HepG2 (cell line): ENCODE results near the gene SRRM3. TPM values are rescaled to one million over a fixed set of nuclear protein-coding genes. Genes with fewer than 3 reads are reported as not detected.

Source experiments
- ATAC-seq: fragments of 200-7000 bp; cut with Tn5 transposase; 3 replicates; pipeline ENCODE4 v1.9.1; 2020; ENCODE audit warnings: mild to moderate bottlenecking, moderate library complexity
- BruUV-seq: library from RNA; stranded (reverse); fragments of 400-500 nt; replicated peaks from 2 replicates; lab custom pipeline; 2021; lab: Mats Ljungman, UMichigan
- CTCF ChIA-PET: fragments of 300-600 bp; formaldehyde crosslinking; extraction: SDS; loops from one replicate; lab custom pipeline; 2021; ENCODE audit warnings: low total read pairs, inconsistent platforms, low intra/inter-chr PET ratio; lab: Yijun Ruan, JAX
- POLR2A ChIA-PET: fragments of 350-600 bp; sonication (Branson Sonifier 250); formaldehyde crosslinking; loops from one replicate; lab custom pipeline; 2020; ENCODE audit warnings: antibody characterized with exemption, inconsistent platforms; lab: Yijun Ruan, JAX
- DNase-seq: peaks from one replicate; pipeline ENCODE4 v3.0.0-alpha.2; 2015; ENCODE audit warnings: low spot score
- FAIRE-seq: peaks from 3 replicates; lab custom pipeline; 2011; peaks lifted over from hg19 to GRCh38; lab: Jason Lieb, UNC
- H2AFZ ChIP-seq: one replicate; pipeline ENCODE4 v1.6.1; 2011; ENCODE audit warnings: low read length, inconsistent platforms
- H3K27ac ChIP-seq: fragments of 300-600 bp; 3 replicates; pipeline ENCODE4 v1.8.0; 2011; ENCODE audit warnings: mixed run types, mild to moderate bottlenecking, mixed read lengths, low read length, inconsistent platforms; ENCODE audit not compliant: insufficient read depth; ENCODE audit errors: extremely low read length
- H3K27me3 ChIP-seq, 2 experiments: fragments of 200-600 bp in 1 of 2; 2 replicates in 1 of 2; 3 replicates in 1 of 2; pipeline versions ENCODE4 v1.6.0 to v1.8.0; 2011; ENCODE audit warnings: low read length in 2 of 2, mild to moderate bottlenecking in 2 of 2, moderate library complexity in 2 of 2, inconsistent platforms in 1 of 2; ENCODE audit not compliant: insufficient read depth in 2 of 2, control insufficient read depth in 1 of 2
- H3K36me3 ChIP-seq, 2 experiments: fragments of 200-600 bp in 1 of 2; replicated peaks in 1 of 2; 2 replicates in 1 of 2; 3 replicates in 1 of 2; pipeline versions ENCODE4 v1.5.1 to v1.8.0; 2011; ENCODE audit warnings: low read length in 2 of 2, inconsistent platforms in 1 of 2; ENCODE audit not compliant: insufficient read depth in 2 of 2, control insufficient read depth in 1 of 2
- H3K4me1 ChIP-seq: 2 replicates; pipeline ENCODE4 v1.5.1; 2012; ENCODE audit warnings: low read length, inconsistent platforms; ENCODE audit not compliant: insufficient read depth
- H3K4me2 ChIP-seq: 2 replicates; pipeline ENCODE4 v1.6.0; 2011; ENCODE audit warnings: low read depth, low read length, inconsistent platforms
- H3K4me3 ChIP-seq, 3 experiments: fragments of 200-600 bp in 1 of 3; sonication (generic), shearing (Covaris generic) in 1 of 3; replicated peaks in 1 of 3; 2 replicates each; pipeline ENCODE4 v1.5.1; 2011 to 2016; ENCODE audit warnings: low read length in 3 of 3, inconsistent platforms in 2 of 3, low read depth in 2 of 3, mild to moderate bottlenecking in 2 of 3, control low read depth in 1 of 3, mixed read lengths in 1 of 3; ENCODE audit not compliant: insufficient read depth in 1 of 3
- H3K79me2 ChIP-seq: one replicate; pipeline ENCODE4 v1.6.1; 2011; ENCODE audit warnings: low read length, inconsistent platforms; ENCODE audit not compliant: insufficient read depth
- H3K9ac ChIP-seq: 2 replicates; pipeline ENCODE4 v1.6.0; 2011; ENCODE audit warnings: mild to moderate bottlenecking, low read depth, low read length, inconsistent platforms; ENCODE audit not compliant: insufficient read depth
- H3K9me3 ChIP-seq: 2 replicates; pipeline ENCODE4 v1.5.1; 2012; ENCODE audit warnings: mild to moderate bottlenecking, low read length
- H4K20me1 ChIP-seq: 2 replicates; pipeline ENCODE4 v1.6.0; 2011; ENCODE audit warnings: inconsistent platforms, mild to moderate bottlenecking, low read length, moderate library complexity; ENCODE audit not compliant: insufficient read depth
- ELF3 ChIP-seq: IDR thresholded peaks from 2 replicates; pipeline ENCODE4 v1.6.1; 2016; ENCODE audit warnings: missing genetic modification reagents, missing compliant biosample characterization
- HNF1A ChIP-seq, 2 experiments: sonication (generic) in 1 of 2; formaldehyde crosslinking in 1 of 2; IDR thresholded peaks; 2 replicates each; pipeline versions ENCODE4 v1.4.0 to v1.6.1; 2016 to 2020; ENCODE audit warnings: borderline replicate concordance in 1 of 2, low read depth in 1 of 2, mild to moderate bottlenecking in 1 of 2, missing genetic modification reagents in 1 of 2
- SOX13 ChIP-seq, 3 experiments: fragments of 450-650 bp in 1 of 3; sonication (generic) in 1 of 3; formaldehyde crosslinking in 1 of 3; IDR thresholded peaks in 2 of 3; conservative IDR thresholded peaks in 1 of 3; 2 replicates each; pipeline versions ENCODE4 v1.5.0 to v1.6.1; 2016 to 2020; ENCODE audit warnings: antibody characterized with exemption in 1 of 3, mild to moderate bottlenecking in 1 of 3, missing compliant biosample characterization in 1 of 3, missing genetic modification reagents in 1 of 3, moderate library complexity in 1 of 3
- ZNF746 ChIP-seq: sonication (generic); formaldehyde crosslinking; IDR thresholded peaks from 2 replicates; pipeline ENCODE4 v1.8.0; 2022; ENCODE audit warnings: mild to moderate bottlenecking, missing genetic modification reagents
- ZSCAN22 ChIP-seq: sonication (generic); formaldehyde crosslinking; IDR thresholded peaks from 2 replicates; pipeline ENCODE4 v1.4.0; 2020; ENCODE audit warnings: mild to moderate bottlenecking, missing genetic modification reagents
- WGBS: methylation state at CpG from one replicate; pipeline ENCODE4 v1.1.6; 2017; ENCODE audit warnings: low lambda C conversion rate; 5-methylcytosine and 5-hydroxymethylcytosine counted together
- in situ Hi-C: cut with HindIII; loops from 2 replicates; pipeline ENCODE4 v1.10.0; 2017; ENCODE audit warnings: low pct_unique_long_range_greater_than_20kb; ENCODE audit not compliant: extremely low pct_ligation_motif_present
- intact Hi-C: fragments of 100-400 bp; cut with micrococcal nuclease; formaldehyde crosslinking; loops from one replicate; pipeline ENCODE4 v1.10.0; 2022; ENCODE audit not compliant: unreplicated experiment
- polyA plus RNA-seq, 8 experiments: library from polyadenylated mRNA; depleted of rRNA in 3 of 8; stranded (reverse) in 7 of 8; unstranded in 1 of 8; fragments of >200 nt; fragmentation: Illumina TruSeq in 4 of 8; extraction: Trizol in 4 of 8; gene quantifications; 2 replicates each; pipeline versions ENCODE4 v1.2.1 to v1.2.3, GENCODE V29; 2011 to 2016; ENCODE audit warnings: low read depth in 4 of 8, missing spikeins in 1 of 8, mixed read lengths in 1 of 8; ENCODE audit not compliant: insufficient read depth in 1 of 8
- total RNA-seq, 5 experiments: library from RNA; depleted of rRNA; stranded (reverse); fragments of >200 nt; fragmentation: Illumina TruSeq; extraction: Trizol; gene quantifications; 2 replicates each; pipeline ENCODE4 v1.2.3, GENCODE V29; 2016; ENCODE audit warnings: low read depth in 1 of 5

The SRRM3 gene
- total and polyA plus RNA-seq, 2 of the 13 experiments (the other 11 are each of a cell fraction or from before 2014, with no cell fraction given) = 0.13 to 0.54 TPM

GRCh38 chr7:76293407-76293901 is 91.8 kb downstream of the SRRM3 start:
- no TSS peak for BruUV-seq
- DNase-seq (no peak), FAIRE-seq (no peak)

More at GRCh38 chr7:76293407-76293901, 91.8 kb downstream of the SRRM3 start:
- peaks cover 65% of the 10 kb centered on the region for H3K4me1 ChIP-seq
- TF ChIP-seq ZNF746 (CRISPR knock-in tag) (no peak), ELF3 (CRISPR knock-in tag) (peak; percentile 31; the same call in 1 of the 2 replicates), ZSCAN22 (CRISPR knock-in tag) (no peak), HNF1A (IDR thresholded peaks at IDR 0.05; ENCODE audit: low read depth) (no peak), HNF1A (CRISPR knock-in tag; IDR thresholded peaks at IDR 0.05; ENCODE audit: borderline replicate concordance) (no peak), SOX13 (IDR thresholded peaks at IDR 0.05) (no peak), SOX13 (CRISPR knock-in tag; conservative IDR thresholded peaks at IDR 0.05 in 1 of 2, IDR thresholded peaks at IDR 0.05 in 1 of 2) (no peak)
- CTCF ChIA-PET = interaction anchor here (8.6 kb wide), 1 partner anchor 19 kb away, joined by 179 read pairs; no protein-coding TSS in a partner anchor
- peak overlapping the region in 1 of 3 experiments; percentile 4; a peak in 1 of 6 replicates for H3K4me3 ChIP-seq
- peak overlapping the region; percentile 32; the same call in 1 of the 2 replicates for H3K4me2 ChIP-seq
- H4K20me1 ChIP-seq = no peaks in the 10 kb centered on the region
- in situ Hi-C loops = no loop called here
- intact Hi-C loops = no loop called here
- H2AFZ ChIP-seq = no peak overlapping the region
- H3K36me3 ChIP-seq = no peaks in the 10 kb centered on the region
- H3K27ac ChIP-seq = no peak overlapping the region
- no peak for ATAC-seq
- no peak overlapping the region for H3K9ac ChIP-seq
- POLR2A ChIA-PET = interaction anchor here (0.8 to 2.6 kb wide), 3 partner anchors 10 to 24 kb away, joined by 3 to 19 read pairs (median 7); no protein-coding TSS in a partner anchor
- H3K27me3 ChIP-seq = peaks cover 0 to 4% of the 10 kb centered on the region in 2 experiments; a peak in 2 of 5 replicates
- WGBS = 69% methylated on average over 8 of the region's 8 CpGs
- no peaks in the 10 kb centered on the region for H3K79me2 ChIP-seq
- H3K9me3 ChIP-seq = no peaks in the 10 kb centered on the region
